HAP-1 (cell line): ENCODE measurements around the gene PRR35.

Experiments used
- DNase-seq, 2 experiments: peaks; one replicate each; pipeline ENCODE4 v3.0.0-alpha.2; 2016 to 2020; ENCODE audit warnings: low spot score in 2 of 2
- H3K27me3 ChIP-seq: fragments of 250-450 bp; sonication (Bioruptor Pico); 2 replicates; pipeline ENCODE4 v1.5.1; 2020; ENCODE audit warnings: low read depth, mild to moderate bottlenecking, moderate library complexity
- H3K36me3 ChIP-seq: fragments of 250-450 bp; sonication (Bioruptor Pico); replicated peaks from 2 replicates; pipeline ENCODE4 v1.5.1; 2020; ENCODE audit warnings: mild to moderate bottlenecking
- H3K4me1 ChIP-seq: fragments of 250-450 bp; sonication (Bioruptor Pico); 2 replicates; pipeline ENCODE4 v1.5.1; 2020; ENCODE audit warnings: mild to moderate bottlenecking
- H3K4me3 ChIP-seq: fragments of 250-450 bp; sonication (Bioruptor Pico); 2 replicates; pipeline ENCODE4 v1.5.1; 2020; ENCODE audit warnings: mild to moderate bottlenecking, moderate library complexity
- H3K9me3 ChIP-seq: fragments of 250-450 bp; sonication (Bioruptor Pico); 2 replicates; pipeline ENCODE4 v1.5.1; 2020; ENCODE audit warnings: mild to moderate bottlenecking, moderate library complexity
- in situ Hi-C: fragments of 300-500 bp; cut with MboI; formaldehyde crosslinking; loops from 3 replicates; pipeline ENCODE4 v1.14.3; 2020; ENCODE audit warnings: low sequenced_read_pairs, inconsistent platforms, mixed read lengths

Gene PRR35

GRCh38 chr16:572865-573650 lies 12.9 kb downstream of the PRR35 start:
- no peak for DNase-seq
- Histone ChIP-seq H3K36me3 (peaks cover 10% of the 10 kb centered on the region), H3K9me3 (no peaks in the 10 kb centered on the region), H3K4me1 (peaks cover 7% of the 10 kb centered on the region), H3K4me3 (no peak overlapping the region), H3K27me3 (no peaks in the 10 kb centered on the region)
- in situ Hi-C loops: no loop called here

- no peaks in the 10 kb centered on the region for H3K9me3 ChIP-seq
- no peak for DNase-seq
- no peaks in the 10 kb centered on the region for H3K27me3 ChIP-seq
- H3K4me1 ChIP-seq: peaks cover 2% of the 10 kb centered on the region
- in situ Hi-C loops: no loop called here
- H3K36me3 ChIP-seq: peaks cover 10% of the 10 kb centered on the region
- no peak overlapping the region for H3K4me3 ChIP-seq
Measured at GRCh38 chr16:574021-574760, 14.0 kb downstream of the PRR35 start.

GRCh38 chr16:575354-576196 lies 15.4 kb downstream of the PRR35 start:
- in situ Hi-C loops: no loop called here
- Histone ChIP-seq H3K27me3 (no peaks in the 10 kb centered on the region), H3K36me3 (peaks cover 10% of the 10 kb centered on the region), H3K9me3 (no peaks in the 10 kb centered on the region), H3K4me3 (no peak overlapping the region), H3K4me1 (no peaks in the 10 kb centered on the region)
- no peak for DNase-seq

- H3K4me3 ChIP-seq: no peak overlapping the region
- no peaks in the 10 kb centered on the region for H3K9me3 ChIP-seq
- H3K27me3 ChIP-seq: no peaks in the 10 kb centered on the region
- in situ Hi-C loops: no loop called here
- no peaks in the 10 kb centered on the region for H3K4me1 ChIP-seq
- DNase-seq: no peak
- H3K36me3 ChIP-seq: peaks cover 10% of the 10 kb centered on the region
Measured at GRCh38 chr16:576197-576822, 16.1 kb downstream of the PRR35 start.

DNA sequence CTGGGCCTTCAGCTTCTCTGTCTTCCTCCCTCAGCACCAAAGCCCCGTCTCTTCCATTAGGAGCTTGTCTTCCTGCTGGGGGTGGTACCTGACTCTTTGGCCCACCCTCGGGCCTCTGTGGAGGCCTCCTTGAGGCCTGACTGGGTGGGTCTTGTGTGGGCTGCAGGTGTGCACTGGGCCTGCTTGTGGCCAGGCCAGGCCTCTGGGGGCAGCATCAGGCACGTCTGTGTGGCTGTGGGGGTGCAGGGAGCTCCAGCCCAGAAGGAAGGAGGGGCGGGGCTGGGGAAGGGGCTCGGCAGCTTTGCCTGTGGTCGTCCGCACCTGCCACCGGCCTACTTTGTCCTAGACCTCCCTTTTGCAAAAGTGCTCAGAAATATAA lies 16.6 kb downstream of the PRR35 start:
- no peaks in the 10 kb centered on the region for H3K27me3 ChIP-seq
- in situ Hi-C loops: no loop called here
- H3K4me1 ChIP-seq: no peaks in the 10 kb centered on the region
- no peaks in the 10 kb centered on the region for H3K9me3 ChIP-seq
- peaks cover 10% of the 10 kb centered on the region for H3K36me3 ChIP-seq
- H3K4me3 ChIP-seq: no peak overlapping the region
- no peak for DNase-seq

DNA sequence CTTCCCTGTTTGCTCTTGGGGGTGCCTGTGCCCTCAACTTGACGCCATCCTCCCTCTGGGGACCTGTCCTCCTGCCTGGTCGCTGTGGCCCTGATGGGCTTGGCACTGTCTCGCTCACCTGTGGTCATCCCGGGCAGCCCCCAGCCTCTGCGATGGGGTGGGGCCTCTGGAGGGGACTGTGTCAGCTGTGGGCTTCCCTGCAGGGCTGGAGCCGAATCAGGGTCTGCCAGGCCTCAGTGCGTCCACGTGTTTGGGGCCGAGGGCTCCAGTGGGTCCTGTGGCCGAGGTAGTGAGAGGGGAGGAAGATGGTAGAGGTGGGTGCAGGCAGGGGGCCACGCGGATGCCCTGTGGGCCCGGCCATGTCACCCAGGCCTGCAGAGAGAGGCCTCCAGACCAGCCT lies 17.6 kb downstream of the PRR35 start:
- no peak for DNase-seq
- in situ Hi-C loops: no loop called here
- no peaks in the 10 kb centered on the region for H3K4me1 ChIP-seq
- H3K4me3 ChIP-seq: no peak overlapping the region
- peaks cover 10% of the 10 kb centered on the region for H3K36me3 ChIP-seq
- no peaks in the 10 kb centered on the region for H3K27me3 ChIP-seq
- H3K9me3 ChIP-seq: no peaks in the 10 kb centered on the region

- DNase-seq: no peak
- H3K36me3 ChIP-seq: peaks cover 10% of the 10 kb centered on the region
- in situ Hi-C loops: no loop called here
- H3K4me1 ChIP-seq: no peaks in the 10 kb centered on the region
- no peaks in the 10 kb centered on the region for H3K27me3 ChIP-seq
- H3K9me3 ChIP-seq: no peaks in the 10 kb centered on the region
- H3K4me3 ChIP-seq: no peak overlapping the region
Measured at GRCh38 chr16:578232-578869, 18.2 kb downstream of the PRR35 start.

GRCh38 chr16:578870-579405 lies 18.7 kb downstream of the PRR35 start:
- Histone ChIP-seq H3K36me3 (peaks cover 10% of the 10 kb centered on the region), H3K4me3 (peak overlapping the region; percentile 22), H3K27me3 (no peaks in the 10 kb centered on the region), H3K9me3 (no peaks in the 10 kb centered on the region), H3K4me1 (no peaks in the 10 kb centered on the region)
- DNase-seq: peak; percentile 64 to 86
- in situ Hi-C loops: no loop called here

- H3K4me1 ChIP-seq: no peaks in the 10 kb centered on the region
- H3K36me3 ChIP-seq: no peaks in the 10 kb centered on the region
- DNase-seq: no peak
- H3K9me3 ChIP-seq: no peaks in the 10 kb centered on the region
- in situ Hi-C loops: no loop called here
- no peak overlapping the region for H3K4me3 ChIP-seq
- H3K27me3 ChIP-seq: no peaks in the 10 kb centered on the region
Measured at GRCh38 chr16:580141-580945, 20.1 kb downstream of the PRR35 start.

DNA sequence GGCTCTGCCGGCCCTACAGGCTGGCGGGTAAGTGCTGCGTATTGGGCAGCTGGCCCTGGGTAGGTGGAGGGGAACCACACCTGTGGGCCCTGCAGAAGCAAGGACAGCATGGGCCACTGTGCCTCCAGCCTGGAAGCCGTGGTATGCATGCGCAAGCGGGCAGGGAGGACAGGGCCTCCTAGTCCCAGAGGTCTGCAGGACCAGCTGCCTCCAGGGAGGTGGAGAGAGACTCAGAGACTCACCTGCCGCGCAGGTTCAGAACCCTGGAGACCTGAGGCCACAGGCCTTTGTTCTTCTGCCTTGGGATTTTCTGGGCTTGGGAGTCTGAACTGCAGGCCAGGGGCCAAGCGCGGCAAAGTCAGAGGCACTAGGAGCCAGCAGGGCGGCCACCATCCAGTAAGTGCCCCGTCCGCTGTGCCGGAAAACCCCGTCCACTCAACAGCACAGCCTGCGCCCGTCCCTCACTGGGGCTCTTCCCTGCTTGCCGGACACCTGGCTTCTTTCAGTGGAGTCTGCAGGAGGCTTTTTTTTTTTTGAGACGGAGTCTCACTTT lies 20.8 kb downstream of the PRR35 start:
- in situ Hi-C loops: no loop called here
- H3K9me3 ChIP-seq: no peaks in the 10 kb centered on the region
- no peak for DNase-seq
- H3K27me3 ChIP-seq: no peaks in the 10 kb centered on the region
- H3K4me3 ChIP-seq: no peak overlapping the region
- H3K36me3 ChIP-seq: no peaks in the 10 kb centered on the region
- no peaks in the 10 kb centered on the region for H3K4me1 ChIP-seq

- H3K9me3 ChIP-seq: no peaks in the 10 kb centered on the region
- no peaks in the 10 kb centered on the region for H3K36me3 ChIP-seq
- DNase-seq: no peak
- in situ Hi-C loops: no loop called here
- no peaks in the 10 kb centered on the region for H3K27me3 ChIP-seq
- no peak overlapping the region for H3K4me3 ChIP-seq
- H3K4me1 ChIP-seq: no peaks in the 10 kb centered on the region
Measured at GRCh38 chr16:582218-582613, 22.0 kb downstream of the PRR35 start.

DNA sequence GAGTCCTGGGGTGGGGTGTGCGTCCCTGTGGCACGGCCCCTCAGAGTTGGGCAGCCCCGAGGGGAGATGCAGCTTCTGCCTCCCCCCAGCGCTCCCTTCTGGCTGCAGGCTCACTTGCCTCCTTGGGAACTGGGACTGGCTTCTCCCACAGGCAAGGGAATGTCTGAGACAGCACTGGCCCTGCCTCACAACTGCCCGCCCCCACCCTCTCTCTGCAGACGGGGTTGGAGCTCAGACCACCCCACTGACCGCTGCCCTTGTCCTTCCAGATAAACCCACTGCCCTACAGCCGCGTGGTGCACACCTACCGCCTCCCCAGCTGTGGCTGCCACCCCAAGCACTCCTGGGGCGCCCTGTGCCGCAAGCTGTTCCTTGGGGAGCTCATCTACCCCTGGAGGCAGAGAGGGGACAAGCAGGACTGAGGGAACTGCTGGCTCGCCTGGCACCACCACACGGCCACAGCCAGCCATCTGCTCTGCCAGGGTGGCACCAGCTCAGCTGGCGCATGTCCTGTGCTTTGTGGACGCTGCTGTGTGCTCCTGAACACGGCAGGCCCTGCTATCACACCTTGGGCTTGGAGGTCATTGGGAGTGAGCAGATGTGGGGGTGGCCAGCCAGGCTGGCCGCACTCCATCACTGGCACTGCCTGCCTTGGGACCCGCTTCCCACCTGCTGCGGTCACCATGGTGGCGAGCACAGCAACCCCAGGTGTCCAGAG lies 22.6 kb downstream of the PRR35 start:
- Histone ChIP-seq H3K4me1 (no peaks in the 10 kb centered on the region), H3K36me3 (no peaks in the 10 kb centered on the region), H3K4me3 (no peak overlapping the region), H3K9me3 (no peaks in the 10 kb centered on the region), H3K27me3 (no peaks in the 10 kb centered on the region)
- in situ Hi-C loops: no loop called here
- DNase-seq: no peak
